ENCODE data around the gene RND2.

The RND2 gene

DNA sequence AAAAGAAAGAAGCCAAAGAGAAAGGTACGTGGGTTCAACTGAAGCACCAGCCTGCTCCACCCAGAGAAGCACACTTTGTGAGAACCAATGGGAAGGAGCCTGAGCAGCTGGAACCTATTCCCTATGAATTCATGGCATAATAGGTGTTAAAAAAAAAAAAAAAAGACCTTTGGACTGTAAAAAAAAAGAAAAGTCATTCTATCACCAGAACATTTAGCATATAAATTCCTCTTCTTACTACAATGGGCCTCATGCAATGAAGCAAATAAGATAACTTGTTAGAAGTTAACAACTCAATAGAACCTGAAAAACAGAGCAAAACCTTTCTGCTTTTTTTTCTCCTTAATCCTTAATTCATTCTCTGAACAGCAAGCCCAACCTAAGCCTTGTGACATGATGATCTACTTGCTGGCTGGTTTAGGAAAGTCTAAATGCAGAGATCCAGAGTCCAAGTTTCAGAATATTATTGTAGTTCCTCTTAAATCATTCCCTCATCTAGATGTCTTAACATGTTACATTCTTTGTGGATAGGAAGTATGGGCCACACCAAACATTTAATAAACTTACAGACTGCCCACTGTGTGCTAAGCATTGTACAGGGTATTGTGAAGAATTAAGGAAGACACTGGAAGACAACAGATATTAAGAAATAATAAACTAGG is 54.7 kb downstream of the RND2 start:
- no peak for DNase-seq

Measured in NCI-H2171 treated with DMSO at 0.1 percent for 48 hours (cell line).